Bone marrow (tissue), 2 donors: ENCODE data around the gene KRR1.

Experiments used
- DNase-seq, 2 donors: peaks; one replicate each; lab custom pipeline; 2025; lab: John Stamatoyannopoulos, UW

The KRR1 gene

DNA sequence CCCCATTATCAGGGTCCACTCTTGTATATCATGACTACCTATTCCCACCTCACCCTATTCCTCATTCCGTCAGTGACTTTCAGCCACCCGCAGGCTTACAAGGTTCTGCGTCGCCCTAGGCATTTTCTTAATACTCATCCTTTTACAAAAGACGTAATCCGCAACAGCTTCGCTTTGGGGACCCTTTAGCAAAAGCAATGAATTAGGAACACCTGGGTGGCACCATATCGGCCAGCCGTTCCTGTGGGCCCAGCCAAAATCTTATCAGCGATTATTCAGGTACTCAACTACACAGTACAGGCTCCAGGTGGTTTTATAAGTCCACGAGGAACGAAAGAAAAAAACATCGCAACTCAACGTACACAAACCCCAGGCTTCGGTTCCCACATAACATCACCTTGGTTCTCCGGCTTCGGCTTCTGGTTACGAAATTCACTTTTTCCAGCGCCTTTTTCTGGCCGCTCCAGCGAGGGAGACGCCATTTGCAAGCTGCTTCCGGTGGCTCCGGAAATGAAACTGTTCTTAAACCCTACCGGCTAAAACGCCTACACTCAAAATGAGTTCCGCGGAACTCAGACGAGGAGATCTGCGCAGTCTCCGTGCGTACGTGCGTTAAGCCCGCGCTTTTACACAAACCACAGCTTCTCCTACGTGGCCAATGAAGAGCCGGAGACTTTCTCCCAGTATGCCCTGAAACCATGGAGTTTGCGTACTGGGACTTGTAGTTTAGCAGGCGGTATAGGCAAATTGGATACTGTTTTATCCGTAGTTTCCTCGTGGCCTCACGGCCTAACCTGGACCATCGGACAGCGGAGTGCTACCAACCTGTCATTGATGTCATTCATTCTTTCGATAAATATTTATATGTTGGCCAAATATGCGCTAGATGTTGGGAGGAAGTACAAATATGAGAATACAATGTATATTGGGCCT is at the start of gene KRR1:
KRR1 (minus strand) TSS at position 494 of the 933 bp plus-strand sequence; CDS start at position 482, 12 bp downstream.
- peak; percentile 47 to 92 for DNase-seq

DNA sequence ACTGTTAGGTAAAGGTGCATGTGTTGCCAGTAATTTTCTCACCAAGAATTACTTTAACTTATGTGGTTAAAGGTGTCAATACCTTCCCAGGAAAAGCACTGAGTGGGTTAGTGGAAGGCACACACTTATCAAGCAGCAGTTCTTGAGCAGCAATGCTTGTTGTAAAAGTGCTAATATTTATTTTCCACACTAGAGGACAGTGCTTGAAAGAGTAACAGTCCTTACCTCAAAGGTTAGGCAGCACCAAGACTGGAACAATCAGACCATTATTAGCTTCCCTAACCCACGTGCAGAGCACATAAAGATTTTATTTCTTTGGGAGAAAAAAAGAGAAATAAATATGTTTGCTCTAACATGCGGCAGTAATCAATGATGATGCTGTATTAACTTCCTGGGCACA is 48.8 kb upstream of the KRR1 start:
- no peak for DNase-seq

DNA sequence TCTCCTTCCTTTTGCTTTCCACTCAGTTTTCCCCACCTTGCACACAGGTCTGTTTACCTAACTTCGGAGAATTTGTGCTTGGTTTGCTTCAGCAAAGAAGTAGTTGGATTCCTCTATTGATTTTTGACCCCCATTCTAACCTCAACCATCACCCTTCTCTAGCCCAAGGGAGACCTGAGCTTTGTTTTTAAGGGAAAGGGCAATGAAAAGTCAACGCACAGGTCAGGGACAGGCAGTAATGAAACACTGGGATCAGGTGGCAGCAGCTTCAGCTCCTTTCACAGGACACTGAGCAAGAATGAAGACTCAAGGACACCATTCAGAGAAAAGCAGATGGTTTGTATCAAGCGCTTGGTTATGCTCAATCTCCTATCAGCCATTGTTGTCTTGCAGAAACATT is 46.9 kb upstream of the KRR1 start:
- DNase-seq, result no peak

DNA sequence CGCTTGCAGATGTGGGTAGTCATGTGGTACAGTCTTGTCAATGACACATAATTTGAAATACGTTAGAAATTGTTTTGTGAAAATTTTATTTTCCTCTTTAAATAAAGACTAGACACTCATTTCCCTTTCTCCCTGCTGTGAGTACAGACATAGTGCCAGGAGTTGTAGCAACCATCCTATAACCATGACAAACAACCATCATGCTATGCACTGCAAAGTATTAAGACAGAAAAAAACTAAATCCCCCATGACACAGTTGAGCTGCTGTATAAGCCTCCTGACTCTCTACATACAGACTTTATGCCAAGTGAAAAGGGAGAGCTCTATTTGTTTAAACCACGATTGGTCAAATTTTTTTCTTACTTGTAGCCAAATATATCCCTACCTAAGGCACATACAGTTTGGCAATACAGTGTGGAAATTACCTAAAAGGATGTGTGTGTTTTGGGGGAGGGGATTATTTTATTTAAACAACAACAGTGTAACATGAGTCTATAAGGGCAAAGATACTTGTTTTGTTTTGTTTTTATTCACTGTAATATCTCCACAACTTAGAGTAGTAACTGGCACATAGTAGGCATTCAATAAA is 45.0 kb upstream of the KRR1 start:
- DNase-seq, result no peak

DNA sequence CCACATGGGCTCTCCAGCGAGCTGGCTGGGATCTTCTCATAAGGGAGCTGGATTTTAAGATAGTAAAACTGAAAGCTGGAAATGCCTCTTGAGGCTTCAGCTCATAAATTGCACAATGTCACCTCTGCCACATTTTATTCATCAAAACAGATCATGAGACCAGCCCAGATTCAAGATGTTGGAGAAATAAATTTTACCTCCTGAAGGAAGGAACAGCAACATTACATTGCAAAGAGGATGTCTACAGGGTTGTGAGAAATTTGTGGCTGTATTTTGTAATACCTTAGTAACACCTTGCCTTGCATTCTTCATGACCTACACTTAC is 43.1 kb upstream of the KRR1 start:
- no peak for DNase-seq

DNA sequence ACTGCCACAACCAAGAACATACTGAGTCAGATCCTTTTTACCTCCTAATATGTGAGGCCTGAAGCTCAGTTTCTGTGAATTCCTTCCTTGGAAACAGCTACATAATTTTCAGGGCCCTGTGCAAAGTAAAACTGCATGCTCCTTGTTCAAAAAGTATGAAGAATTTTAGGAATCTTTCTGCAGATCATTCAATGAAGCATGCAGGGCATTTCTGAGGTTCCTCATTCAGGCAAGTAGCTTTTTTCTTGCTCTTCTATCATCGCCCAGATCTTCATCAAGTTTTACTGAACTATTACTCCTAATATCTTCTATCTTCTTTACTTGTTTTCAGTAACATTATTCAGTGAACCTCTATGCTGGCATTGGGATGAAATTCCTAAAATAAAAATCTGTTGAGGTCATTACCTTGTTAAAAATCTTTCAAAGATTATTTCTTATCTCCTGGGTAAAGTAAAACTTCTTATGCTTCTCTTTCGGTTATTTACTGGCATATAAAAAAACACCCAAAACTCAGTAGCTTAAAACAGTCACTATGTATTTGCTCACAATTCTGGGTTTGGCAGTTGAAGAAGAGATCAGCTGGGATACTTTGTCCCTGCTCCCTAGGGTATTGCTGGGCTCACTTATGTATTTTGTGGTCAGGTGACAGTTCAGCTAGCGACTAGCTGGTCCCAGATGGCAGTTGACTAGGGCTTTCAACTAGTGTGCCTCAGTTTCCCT is 42.6 kb upstream of the KRR1 start:
- no peak for DNase-seq

DNA sequence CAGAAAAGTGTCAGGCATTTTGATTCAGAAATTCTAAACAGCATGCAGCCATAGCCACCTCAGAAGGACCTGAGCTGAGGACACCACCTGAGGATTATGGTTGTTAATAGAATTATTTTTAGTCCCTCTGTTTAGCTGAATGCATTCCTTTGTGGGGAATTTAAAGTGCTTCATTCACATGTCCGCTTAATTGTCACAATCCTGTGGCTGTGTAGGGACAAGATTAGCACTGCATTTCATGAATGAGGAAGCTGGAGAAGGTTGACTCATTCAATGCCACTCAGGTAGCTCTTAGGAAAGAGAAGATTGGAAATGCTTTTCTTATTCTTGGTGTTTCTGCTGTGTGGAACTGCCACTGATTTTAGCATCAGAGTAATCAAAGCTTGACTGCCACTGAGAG is 42.0 kb upstream of the KRR1 start:
- no peak for DNase-seq

DNA sequence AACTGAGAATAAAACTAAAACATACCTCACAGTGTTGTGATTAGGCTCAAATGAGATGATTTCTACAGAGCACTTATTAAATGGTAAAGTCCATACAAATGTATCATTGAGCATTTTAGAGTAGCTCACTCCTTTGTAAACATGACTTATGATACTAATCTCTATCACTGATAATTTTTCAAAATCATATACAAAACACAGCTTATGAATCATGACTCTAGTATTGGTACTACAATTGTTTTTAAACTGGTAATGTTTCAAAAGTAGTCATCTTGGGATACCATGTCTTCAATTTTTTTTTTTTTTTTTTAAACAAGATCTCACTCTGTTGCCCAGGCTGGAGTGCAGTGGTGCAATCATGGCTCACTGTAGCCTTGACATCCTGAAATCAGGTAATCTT is 40.1 kb upstream of the KRR1 start:
- no peak for DNase-seq

DNA sequence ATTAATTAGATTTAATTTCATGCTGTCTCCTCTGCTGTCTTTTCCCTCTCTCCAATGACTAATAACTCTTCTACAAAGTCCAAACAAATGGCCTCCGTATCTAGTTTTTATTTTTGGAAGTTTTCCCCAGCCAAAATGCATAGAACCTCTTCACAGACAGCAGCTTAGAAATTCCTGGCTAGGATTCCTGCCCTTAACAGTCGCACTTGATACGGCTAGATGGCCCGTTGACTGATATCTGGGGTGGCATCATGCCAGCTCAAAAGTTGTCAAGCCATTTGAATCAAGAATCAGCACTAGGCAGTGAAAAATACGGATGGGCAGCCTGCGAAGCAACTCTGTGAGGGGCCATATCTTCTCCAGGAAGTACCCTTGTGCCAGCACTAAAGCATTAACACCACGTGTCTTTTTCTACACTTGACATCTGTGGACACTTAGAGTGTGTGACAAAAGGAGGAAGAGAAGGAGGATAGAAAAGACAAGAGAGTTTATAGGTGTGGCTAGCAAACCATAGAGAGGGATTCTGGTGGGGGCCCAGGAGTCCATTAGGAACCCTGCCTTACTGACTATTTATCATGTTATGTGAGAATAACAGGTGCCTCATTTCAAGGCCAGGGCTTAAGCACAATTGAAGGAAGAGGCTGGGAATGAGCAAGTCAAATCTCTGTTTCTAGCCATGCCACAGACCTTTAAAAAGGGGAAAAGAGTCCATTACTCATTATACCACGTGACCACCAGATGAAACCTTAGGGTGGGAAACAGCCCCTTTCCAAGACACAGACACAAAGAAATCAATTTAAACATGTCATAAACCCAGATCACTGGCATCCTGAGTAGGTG is 39.2 kb upstream of the KRR1 start:
- no peak for DNase-seq

DNA sequence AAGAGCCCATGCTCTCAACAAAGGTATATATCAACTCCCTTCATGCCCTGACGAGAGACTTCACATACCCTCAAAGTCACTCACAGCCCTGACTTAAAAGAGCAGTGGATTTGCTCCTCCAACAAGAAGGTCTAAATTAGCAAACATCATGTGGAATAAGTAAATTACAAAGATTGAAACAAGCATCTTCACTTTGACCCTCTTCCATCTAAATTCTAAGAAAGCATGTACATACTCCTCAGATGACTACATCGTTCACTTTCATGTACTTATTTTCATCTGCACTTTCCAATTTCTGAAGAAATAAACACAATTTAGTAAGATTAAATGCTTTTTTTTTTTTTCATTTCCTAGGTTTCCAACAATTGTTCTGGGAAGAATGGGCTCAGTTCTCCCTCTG is 38.6 kb upstream of the KRR1 start:
- DNase-seq, result no peak

DNA sequence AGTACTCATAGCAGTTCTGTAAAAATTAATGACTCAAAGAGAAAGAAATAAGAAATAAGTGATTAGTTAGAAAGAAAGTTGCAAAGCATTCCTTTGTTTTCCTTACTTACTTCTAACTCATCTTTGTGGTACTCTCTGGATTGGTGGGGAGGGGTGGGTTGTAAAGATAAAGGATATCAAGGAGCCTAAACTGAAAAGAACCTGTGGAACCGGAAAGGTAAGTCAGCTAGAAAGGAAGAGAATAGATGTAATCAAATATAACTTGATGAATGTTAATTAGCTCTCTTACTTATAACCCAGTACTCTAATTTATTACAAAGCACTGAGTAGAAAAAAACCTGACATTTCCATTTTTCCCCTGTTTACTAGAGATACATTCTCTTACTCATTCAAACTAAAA is 37.5 kb upstream of the KRR1 start:
- no peak for DNase-seq

DNA sequence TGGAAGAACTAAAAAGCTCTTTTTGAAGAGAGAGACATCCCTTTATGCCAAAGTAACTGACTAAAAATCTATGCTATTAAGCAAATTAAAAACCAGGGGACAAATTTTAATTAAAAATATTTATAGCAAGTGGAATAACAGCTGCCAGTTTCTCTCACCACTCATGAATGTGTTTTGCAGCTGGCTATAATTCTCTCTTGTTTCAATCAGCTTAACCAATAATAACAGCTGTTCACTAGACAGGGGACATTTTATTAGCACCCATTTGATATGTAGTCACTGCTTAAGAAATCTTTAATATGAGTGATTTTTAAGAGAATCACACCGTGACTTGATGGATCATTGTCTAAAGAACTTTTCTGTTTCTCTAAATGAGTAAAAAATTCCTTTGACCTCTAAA is 34.2 kb upstream of the KRR1 start:
- no peak for DNase-seq

DNA sequence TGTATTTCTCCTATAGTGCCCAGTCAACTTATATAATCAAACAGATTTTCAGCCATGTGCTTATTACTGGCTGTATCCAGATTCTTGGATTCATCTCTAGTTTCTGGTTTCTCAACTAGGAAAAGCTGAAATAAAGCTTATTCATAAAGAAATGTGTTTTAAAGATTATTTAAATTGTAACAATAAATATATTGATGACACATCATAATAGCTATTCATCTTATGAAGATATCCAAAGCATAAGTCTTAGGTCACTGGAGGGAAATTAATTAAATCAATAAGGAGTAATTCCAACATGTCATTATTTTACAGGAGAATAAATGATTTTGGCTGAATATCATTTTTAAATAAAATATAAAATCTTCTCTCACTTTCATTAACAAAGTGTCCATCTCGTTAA is 32.1 kb upstream of the KRR1 start:
- no peak for DNase-seq

DNA sequence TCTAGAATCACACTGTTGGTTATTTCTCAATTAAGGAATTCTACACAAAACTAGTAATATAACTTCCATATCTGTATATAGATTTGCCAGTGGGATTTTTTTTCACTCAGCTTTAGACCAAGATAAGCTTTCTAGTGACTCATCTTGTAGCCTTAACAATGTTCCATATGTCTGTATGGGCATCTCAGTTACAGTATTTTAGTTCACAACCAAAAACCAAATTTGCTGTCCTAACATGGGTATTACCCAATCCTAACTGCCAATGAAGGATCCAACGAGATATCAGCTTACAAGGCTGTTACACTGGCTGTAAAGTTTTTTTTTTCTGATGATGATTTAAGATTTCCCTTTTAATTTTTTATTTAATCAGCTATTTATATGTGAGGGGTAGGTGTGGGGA is 31.5 kb upstream of the KRR1 start:
- no peak for DNase-seq

DNA sequence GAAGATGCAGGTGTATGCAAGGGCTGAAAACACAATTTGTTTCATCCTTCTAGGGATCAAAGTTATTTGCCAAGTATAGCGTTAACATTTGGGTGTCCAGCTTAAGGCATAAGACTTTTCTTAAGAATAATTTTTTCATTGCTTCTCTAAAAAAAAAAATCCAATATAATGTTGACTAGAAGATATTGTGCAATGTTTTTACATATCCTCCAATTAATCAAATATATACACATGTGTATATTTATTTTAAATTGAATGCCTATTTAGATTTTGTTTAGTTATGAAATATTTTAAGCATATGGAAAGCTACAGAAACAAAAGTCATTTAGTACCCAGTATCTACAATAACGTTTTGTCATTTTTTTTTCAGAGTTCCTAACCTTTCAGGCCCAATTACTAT is 28.5 kb upstream of the KRR1 start:
- no peak for DNase-seq

DNA sequence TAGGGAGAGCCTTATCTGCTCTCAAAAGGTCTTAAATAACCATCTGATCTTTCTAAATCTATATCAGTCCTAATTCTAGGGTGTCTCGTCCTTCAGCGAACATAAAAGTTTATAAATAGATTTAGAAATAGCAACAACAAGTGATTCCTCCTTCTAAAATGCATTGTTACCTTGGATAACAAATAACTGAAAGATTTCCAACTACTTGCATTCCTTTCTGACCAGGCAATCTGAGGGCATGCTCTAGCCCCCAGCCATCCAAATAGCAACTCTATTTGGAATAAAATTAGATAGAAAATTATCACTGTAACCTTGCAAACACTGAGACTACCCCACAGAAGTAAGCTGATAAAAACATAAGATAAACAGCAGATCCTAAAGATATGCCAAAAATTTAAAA is 21.8 kb upstream of the KRR1 start:
- DNase-seq, result no peak

DNA sequence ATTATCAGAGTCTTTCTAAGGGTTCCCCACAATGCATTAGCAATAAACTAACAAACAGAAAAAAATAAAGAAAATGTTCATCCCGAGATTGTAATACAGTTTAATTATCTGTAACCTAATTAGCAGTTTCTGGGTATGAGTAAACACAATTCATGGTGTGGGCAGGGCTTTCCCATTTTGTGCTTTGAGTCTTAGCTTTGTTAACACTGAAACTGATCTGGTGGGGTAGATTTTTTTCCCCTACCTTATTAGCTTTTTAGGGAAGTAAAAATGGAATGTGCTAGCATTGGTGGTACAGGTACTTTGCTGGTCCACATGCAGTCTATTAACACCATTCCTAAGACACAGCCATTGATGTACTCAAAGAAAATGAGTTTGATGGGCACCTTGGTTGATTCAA is 18.4 kb upstream of the KRR1 start:
- DNase-seq, result no peak

DNA sequence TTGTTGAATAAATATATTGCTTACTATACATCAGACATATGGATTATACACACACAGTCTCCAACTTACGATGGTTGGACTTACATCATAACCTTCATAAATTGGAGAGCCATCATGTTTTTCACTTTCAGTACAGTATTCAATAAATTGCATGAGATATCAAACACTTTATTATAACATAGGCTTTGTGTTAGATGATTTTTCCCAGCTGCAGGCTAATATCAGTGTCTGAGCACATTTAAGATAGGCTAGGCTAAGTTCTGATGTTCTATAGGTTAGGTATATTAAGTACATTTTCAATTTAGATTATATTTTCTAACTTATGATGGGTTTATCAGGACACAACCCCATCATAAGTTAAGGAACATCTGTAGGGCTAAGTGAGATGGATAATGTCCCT is 17.9 kb upstream of the KRR1 start:
- no peak for DNase-seq

DNA sequence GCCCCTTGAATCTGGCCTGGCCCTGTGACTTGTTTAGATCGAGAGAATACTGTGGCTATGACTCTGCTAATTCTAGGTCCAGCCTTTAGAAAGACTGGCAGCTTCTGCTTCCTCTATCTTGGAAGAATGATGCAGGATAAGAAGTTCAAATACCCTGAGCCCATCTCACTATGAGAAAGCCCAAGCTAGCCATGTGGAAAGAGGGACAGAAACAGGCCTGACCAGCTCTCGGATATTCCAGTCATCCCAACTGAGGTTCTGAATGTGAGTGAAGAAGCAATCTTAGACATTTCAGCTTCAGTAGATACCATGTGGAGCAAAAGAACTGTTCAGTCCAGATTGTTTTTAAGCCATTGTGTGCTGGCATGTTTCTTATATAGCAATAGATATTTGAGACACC is 17.3 kb upstream of the KRR1 start:
- DNase-seq, result no peak

DNA sequence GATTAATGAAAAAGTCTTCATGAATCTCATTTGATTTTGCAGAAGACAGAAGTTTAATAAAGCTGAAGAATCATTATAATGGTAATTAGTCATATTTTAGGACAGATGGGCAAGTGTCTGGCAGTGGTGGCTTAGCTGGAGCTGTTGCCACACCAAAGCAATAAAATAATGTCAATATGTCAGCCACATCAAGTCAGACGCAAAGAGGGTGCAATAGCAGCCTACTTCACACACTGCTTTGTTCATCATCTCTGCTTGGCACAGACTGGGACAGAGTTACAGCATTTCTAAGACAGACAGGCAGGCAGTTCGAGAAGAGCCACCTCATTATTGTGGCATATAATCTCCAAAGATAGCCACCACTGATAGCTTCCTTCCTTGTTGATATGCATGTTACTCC is 16.9 kb upstream of the KRR1 start:
- no peak for DNase-seq

DNA sequence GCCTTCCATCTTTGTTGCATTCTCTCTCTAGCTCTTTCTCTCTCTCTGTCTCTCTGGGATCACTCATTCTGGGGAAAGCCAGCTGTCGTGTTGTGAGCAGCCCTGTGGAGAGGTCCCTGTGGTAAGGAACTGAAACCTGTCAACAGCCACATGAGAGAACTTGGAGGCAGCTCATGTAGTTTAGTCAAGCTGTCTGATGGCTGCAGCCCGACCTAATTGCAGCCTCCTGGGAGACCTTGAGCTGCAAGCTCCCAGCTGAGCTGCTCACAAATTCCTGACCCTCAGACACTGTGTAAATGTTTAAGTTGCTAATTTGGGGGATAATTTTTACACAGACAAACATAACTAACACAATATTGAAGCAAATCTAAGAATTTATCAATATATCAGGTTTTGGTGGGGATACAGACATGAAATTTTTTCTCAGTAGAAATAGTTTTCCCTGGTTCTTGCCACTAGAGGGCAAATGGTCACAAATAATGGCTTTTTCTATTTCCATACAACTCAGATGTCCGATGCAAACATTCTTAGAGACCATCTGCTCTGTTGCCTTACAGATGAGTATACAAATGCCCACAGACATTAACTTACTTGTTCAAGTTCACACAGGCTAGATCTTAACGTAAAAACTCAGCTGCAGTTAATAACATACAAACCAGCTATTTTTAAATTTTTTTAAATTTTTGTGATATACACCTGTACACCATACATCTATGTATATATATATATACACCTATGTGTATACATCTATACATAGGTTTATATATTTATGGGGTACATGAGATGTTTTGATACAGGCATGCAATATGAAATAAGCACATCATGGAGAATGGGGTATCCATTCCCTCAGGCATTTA is 15.5 kb upstream of the KRR1 start:
- peak in 1 of 2 donors; percentile 3 for DNase-seq
